BLaER1 (cell line): ENCODE measurements around the gene ANKRD49.

Experiments
- H3K27ac ChIP-seq: shearing (Covaris generic); formaldehyde crosslinking; 2 replicates; pipeline ENCODE4 v1.8.1; 2022
- H3K27me3 ChIP-seq: shearing (Covaris generic); formaldehyde crosslinking; 2 replicates; pipeline ENCODE4 v1.8.1; 2022
- H3K36me3 ChIP-seq: shearing (Covaris generic); formaldehyde crosslinking; 2 replicates; pipeline ENCODE4 v1.8.1; 2022
- H3K4me1 ChIP-seq: shearing (Covaris generic); formaldehyde crosslinking; 2 replicates; pipeline ENCODE4 v1.8.1; 2022
- H3K4me2 ChIP-seq: shearing (Covaris generic); formaldehyde crosslinking; 2 replicates; pipeline ENCODE4 v1.8.1; 2022
- H3K4me3 ChIP-seq: shearing (Covaris generic); formaldehyde crosslinking; 2 replicates; pipeline ENCODE4 v1.8.1; 2022
- H3K9ac ChIP-seq: shearing (Covaris generic); formaldehyde crosslinking; 2 replicates; pipeline ENCODE4 v1.8.1; 2022
- H3K9me3 ChIP-seq: shearing (Covaris generic); formaldehyde crosslinking; 2 replicates; pipeline ENCODE4 v1.8.1; 2022
- H4K20me1 ChIP-seq: shearing (Covaris generic); formaldehyde crosslinking; 2 replicates; pipeline ENCODE4 v1.8.1; 2022
- Cebpa-rat ChIP-seq: shearing (Covaris generic); IDR thresholded peaks from 2 replicates; pipeline ENCODE4 v1.8.1; 2022

Gene ANKRD49

DNA sequence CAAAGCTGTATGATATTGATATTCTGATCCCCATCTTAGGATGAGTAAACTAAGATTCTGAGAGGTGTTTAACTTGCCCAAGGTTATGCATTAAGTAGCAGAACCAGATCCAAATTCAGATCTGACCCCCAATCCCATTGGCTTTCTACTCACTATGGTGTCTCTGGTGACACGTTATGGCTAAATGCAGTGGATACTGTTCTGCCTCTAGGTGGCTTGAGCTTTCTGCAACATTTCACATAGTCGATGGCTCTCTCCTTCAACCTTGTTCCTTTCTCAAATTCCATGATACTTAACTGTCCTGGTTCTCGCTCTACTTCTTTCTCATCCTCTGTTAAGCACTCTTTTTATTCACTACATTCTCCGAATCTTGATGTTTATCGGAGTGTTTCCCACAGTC, 27.9 kb downstream of the ANKRD49 start:
- Histone ChIP-seq H3K9ac (no peak overlapping the region), H3K4me3 (no peak overlapping the region), H3K9me3 (no peaks in the 10 kb centered on the region), H4K20me1 (no peaks in the 10 kb centered on the region), H3K36me3 (no peaks in the 10 kb centered on the region), H3K27ac (no peak overlapping the region), H3K4me1 (no peaks in the 10 kb centered on the region), H3K4me2 (no peak overlapping the region), H3K27me3 (no peaks in the 10 kb centered on the region)
- TF ChIP-seq Cebpa-rat, result no peak

DNA sequence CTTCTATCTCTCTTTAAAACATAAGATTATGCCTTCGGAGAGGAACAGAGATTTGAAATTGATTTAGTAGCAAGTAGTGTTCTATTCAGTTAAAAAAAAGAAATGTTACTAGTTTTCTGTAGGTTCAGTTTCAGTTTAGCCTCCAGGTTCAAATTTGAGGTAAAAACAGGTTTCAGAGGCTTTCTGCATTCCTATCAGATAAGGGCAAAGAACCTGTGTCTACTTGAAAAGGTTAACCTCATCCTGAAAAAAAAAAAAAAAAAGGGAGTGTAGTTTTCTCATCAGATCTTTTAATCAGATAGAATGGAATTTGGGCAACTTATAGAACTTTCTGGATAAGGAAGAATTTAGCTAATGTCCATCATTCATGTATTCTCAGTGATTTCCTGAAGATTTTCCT, 30.6 kb downstream of the ANKRD49 start:
- Histone ChIP-seq H3K4me1 (no peaks in the 10 kb centered on the region), H3K4me3 (no peak overlapping the region), H3K36me3 (no peaks in the 10 kb centered on the region), H3K27me3 (no peaks in the 10 kb centered on the region), H3K4me2 (no peak overlapping the region), H3K9ac (no peak overlapping the region), H3K9me3 (no peaks in the 10 kb centered on the region), H4K20me1 (no peaks in the 10 kb centered on the region), H3K27ac (no peak overlapping the region)
- TF ChIP-seq Cebpa-rat, result no peak

DNA sequence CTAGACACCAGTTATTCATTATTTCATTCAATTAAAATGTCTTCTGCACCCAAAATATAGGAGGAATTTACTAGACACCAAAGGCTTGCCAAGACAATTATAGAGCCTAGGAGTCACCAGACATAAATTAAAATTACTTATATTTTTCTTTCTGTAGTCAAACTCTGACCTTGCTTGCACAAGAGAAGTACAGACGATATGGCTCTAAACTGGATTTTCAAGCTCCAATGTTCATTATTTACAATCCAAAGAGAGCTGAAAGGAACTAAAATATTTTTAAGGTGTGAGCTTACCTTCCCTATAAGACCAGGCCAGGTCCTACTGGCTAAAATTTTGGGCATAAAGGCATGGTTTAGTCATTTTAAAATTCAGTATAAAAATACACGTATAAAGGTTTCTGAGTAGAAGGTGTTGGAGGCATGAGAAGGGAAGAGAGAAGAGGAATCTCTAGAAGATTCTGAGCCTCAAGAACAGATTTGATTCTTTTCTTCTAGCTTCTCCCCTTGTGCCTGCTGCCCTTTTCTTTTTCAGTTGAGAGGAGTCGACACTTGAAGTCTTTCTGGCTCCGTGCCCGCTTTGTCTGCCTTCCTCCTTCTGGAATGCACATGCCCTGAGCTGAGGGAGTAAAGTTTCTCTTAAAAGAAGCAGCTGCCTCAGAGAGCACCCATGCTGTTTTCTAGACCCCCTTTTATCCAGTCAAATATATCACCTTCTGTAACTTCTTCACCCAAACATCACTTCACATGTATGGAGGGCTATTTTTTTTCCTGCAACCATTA, 32.0 kb downstream of the ANKRD49 start:
- Histone ChIP-seq H3K4me3 (no peak overlapping the region), H3K9me3 (no peaks in the 10 kb centered on the region), H3K36me3 (no peaks in the 10 kb centered on the region), H3K4me1 (no peaks in the 10 kb centered on the region), H3K9ac (no peak overlapping the region), H3K27me3 (no peaks in the 10 kb centered on the region), H4K20me1 (no peaks in the 10 kb centered on the region), H3K27ac (no peak overlapping the region), H3K4me2 (no peak overlapping the region)
- TF ChIP-seq Cebpa-rat, result no peak

DNA sequence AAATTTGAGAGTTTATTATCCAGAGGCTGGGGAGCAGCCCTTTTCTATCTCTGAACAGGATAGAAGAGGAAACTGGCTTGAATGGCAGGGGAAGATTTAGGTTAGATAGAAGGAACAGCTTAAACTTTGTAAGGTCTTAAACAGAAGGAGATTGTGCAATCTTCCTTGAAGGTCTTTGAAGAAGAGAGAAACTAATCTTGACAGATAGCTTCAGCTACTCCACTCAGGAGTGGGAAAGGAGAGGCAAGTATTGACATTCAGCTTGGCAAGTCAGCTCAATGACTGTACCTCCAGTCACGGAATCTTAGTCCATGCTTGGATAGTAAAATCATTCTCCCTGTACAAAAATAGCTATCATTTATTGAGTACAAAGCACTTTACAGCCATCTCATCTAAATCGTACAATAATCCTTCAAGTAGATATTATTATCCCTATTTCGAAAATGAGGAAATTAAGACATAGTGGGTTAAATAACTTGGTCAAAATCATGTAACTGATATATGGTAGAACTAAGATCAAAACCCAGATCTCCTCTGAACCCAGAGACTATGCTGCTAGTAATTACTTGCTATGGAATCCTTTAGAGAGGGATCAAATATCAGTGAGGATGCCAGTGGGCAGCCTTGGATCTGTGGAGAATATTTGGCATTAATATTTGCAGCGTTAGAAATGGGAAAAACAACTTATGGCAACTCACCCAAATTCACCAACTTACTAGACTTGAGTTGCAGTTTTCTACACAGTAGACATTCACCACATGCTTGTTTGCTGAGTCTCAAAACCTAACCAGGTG, 33.1 kb downstream of the ANKRD49 start:
- Histone ChIP-seq H4K20me1 (no peaks in the 10 kb centered on the region), H3K36me3 (no peaks in the 10 kb centered on the region), H3K27ac (no peak overlapping the region), H3K4me3 (no peak overlapping the region), H3K9ac (no peak overlapping the region), H3K27me3 (no peaks in the 10 kb centered on the region), H3K4me1 (no peaks in the 10 kb centered on the region), H3K4me2 (no peak overlapping the region), H3K9me3 (no peaks in the 10 kb centered on the region)
- TF ChIP-seq Cebpa-rat, result peak; percentile 57; the same call in 1 of the 2 replicates

DNA sequence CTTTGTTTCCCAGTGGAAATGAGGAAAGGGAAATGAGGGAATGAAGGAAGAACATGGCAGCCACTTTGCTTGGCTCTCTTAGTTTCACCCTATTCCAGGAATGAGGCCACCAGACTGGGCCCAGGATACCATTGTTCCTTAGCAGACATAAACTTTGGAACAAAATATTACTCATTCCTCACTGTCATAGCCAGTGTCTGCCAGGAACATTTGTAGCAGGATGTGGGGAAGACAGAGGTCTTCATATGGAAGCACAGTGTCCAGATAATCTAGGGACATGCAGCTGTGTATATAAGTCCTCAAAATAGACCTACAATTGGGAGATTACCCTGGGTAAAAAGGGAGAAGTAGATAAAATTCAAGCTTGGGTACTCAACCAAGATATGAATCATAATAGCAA, 34.8 kb downstream of the ANKRD49 start:
- Histone ChIP-seq H3K27me3 (no peaks in the 10 kb centered on the region), H3K27ac (no peak overlapping the region), H4K20me1 (no peaks in the 10 kb centered on the region), H3K9ac (no peak overlapping the region), H3K36me3 (no peaks in the 10 kb centered on the region), H3K4me1 (no peaks in the 10 kb centered on the region), H3K9me3 (no peaks in the 10 kb centered on the region), H3K4me3 (no peak overlapping the region), H3K4me2 (no peak overlapping the region)
- TF ChIP-seq Cebpa-rat, result no peak

DNA sequence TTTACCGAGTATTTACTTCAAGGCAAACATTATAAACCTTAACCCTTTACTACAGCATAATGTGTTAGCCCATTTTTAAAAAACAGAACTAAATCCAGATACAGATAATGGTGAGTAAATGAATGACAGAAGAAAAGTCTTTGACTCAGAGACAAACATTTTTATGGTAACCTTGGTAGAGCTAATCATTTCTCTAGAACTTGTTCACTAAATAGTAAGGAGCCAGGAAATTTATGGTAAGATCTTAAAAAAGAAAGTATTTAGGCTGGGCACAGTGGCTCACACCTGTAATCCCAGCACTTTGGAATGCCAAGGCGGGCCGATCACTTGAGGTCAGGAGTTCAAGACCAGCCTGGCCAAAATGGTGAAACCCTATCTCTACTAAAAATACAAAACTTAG, 38.4 kb downstream of the ANKRD49 start:
- Histone ChIP-seq H3K4me2 (no peak overlapping the region), H4K20me1 (no peaks in the 10 kb centered on the region), H3K9me3 (no peaks in the 10 kb centered on the region), H3K4me3 (no peak overlapping the region), H3K27me3 (no peaks in the 10 kb centered on the region), H3K27ac (no peak overlapping the region), H3K36me3 (no peaks in the 10 kb centered on the region), H3K9ac (no peak overlapping the region), H3K4me1 (peaks cover 6% of the 10 kb centered on the region)
- TF ChIP-seq Cebpa-rat, result no peak

DNA sequence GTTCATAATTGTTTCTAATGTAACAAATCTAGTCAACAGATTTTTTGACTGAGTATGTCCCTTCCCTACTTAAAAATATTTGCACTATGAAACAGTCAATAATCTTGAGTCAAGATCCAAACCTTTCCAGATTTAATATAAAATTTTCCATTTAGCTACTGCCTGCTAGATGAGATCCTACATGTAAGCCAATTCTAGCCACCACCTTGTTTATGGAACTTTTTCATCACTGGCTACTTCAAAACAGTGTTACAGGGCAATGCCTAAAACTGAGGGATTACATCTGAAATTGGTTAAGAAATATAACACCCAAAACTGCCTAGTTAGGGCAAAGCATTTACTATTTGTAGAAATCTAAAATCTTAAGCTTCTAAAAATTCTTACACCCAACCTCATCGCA, 39.4 kb downstream of the ANKRD49 start:
- Histone ChIP-seq H3K4me3 (no peak overlapping the region), H3K36me3 (no peaks in the 10 kb centered on the region), H3K4me1 (peaks cover 6% of the 10 kb centered on the region), H3K27ac (no peak overlapping the region), H4K20me1 (no peaks in the 10 kb centered on the region), H3K9ac (no peak overlapping the region), H3K27me3 (no peaks in the 10 kb centered on the region), H3K9me3 (no peaks in the 10 kb centered on the region), H3K4me2 (no peak overlapping the region)
- TF ChIP-seq Cebpa-rat, result no peak

DNA sequence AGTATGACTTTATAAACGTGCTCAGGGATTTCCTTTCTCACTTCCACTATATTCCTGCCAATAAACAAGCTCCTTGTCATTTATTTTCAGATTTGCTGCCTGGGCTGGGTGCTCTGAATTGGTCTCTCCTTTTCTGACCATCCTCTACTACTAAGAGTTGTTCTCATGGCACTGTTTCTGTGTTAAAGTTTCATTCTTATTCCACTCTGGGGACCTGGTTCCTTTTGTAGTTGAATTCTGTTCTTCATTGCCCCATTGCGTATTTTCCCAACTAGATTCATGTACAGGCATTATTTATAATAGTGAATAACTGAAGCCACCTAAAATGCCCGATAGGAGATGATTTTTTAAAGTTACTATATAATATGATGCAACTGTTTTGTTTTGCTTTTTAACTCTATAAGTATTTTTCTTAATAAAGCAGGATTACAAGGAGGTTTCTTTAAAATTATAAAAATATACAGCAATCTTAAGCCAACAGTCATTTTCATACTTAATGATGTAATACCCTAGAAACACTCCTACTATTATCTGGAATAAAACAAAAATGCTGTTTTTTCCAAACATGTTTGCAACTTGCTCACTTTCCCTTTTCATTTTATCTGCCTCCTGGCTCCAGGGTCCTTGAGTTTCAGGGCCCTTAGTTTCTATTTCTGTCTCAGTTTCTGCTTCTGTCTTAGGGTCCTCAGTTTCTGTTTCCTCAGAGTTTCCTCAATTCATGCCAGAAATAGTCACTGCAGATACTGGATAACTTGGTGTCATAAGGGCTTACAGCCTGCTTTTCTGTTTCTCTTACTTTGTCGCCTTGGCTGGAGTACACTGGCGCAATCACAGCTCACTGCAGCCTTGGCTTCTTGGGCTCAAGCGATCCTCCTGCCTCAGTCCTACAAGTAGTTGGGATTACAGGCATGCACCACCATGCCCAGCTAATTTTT, 40.2 kb downstream of the ANKRD49 start:
- no peaks in the 10 kb centered on the region for H3K9me3 ChIP-seq
- no peaks in the 10 kb centered on the region for H3K27me3 ChIP-seq
- no peak overlapping the region for H3K9ac ChIP-seq
- H3K36me3 ChIP-seq, result no peaks in the 10 kb centered on the region
- H4K20me1 ChIP-seq, result no peaks in the 10 kb centered on the region
- H3K4me1 ChIP-seq, result peaks cover 6% of the 10 kb centered on the region
- no peak overlapping the region for H3K4me3 ChIP-seq
- no peak for TF ChIP-seq Cebpa-rat
- H3K27ac ChIP-seq, result no peak overlapping the region
- peak overlapping the region; percentile 26; the same call in 1 of the 2 replicates for H3K4me2 ChIP-seq

DNA sequence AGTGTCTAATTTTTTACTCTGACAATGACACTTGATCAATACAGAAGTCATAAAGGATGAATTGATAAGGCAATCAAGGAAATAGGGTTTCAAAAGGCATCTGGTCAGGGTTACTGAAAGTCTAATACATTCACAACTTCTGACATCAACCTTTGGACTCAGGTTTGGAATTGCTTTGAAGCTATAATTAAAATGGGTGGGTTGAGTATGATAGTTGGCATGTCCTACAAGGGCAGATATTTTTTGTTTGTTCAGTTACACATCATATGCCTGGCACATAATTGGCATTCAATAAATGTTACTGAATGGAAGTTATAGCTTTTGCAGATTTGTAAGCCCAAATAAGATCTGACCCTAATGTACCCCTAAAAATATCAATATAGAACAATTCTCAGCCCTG, 42.6 kb downstream of the ANKRD49 start:
- Histone ChIP-seq H3K4me3 (no peak overlapping the region), H3K9me3 (no peaks in the 10 kb centered on the region), H3K27ac (no peak overlapping the region), H3K4me1 (peaks cover 6% of the 10 kb centered on the region), H3K9ac (no peak overlapping the region), H4K20me1 (no peaks in the 10 kb centered on the region), H3K36me3 (no peaks in the 10 kb centered on the region), H3K4me2 (no peak overlapping the region), H3K27me3 (no peaks in the 10 kb centered on the region)
- TF ChIP-seq Cebpa-rat, result no peak
